Right lobe of liver (tissue), 4 donors: ENCODE results near the gene TNS1.

Experiments
- POLR2A ChIP-seq: fragments of 450-650 bp; IDR thresholded peaks from one replicate; pipeline ENCODE4 v1.6.1; 2017; ENCODE audit warnings: antibody characterized with exemption, mild to moderate bottlenecking
- TF ChIP-seq, protein P1 (sequence below), 4 donors: fragments of 200-600 bp in 3 of 4; fragments of 450-650 bp in 1 of 4; IDR thresholded peaks; one replicate each; pipeline versions ENCODE4 v1.5.1 to v1.8.0; 2016 to 2022; ENCODE audit warnings: antibody characterized with exemption in 4 of 4, mild to moderate bottlenecking in 2 of 4
- donor health status: DM: no; HTN: no; CAD: no.
- donor health status: DM: no; HTN: no; CAD: no.
- donor health status: DM: no; HTN: yes; CAD: no.

DNA sequence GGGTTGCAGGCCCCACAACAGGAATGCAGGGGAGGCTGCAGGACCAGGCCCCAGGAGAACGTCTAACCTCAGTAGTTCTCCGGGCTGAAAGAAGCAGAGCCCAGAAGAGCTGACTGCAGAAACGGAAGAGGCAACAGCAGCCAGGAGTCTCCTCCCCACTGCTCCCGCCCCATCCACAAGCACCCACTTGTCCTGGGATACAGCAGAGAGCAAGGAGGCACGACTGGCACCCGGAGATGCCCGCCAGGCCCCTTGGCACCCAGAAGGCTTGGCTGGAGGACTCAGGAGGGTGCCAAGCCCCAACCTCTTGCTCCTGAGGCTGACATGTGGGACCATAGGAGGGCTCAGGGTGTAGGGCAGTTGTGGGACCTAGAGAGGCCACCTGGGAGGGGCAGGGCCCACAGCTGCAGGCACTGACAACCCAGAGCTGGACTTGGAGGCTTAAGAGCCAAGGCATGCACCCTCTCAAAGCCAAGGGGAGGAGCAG lies 29.0 kb upstream of the TNS1 start:
- TF ChIP-seq, protein P1, sequence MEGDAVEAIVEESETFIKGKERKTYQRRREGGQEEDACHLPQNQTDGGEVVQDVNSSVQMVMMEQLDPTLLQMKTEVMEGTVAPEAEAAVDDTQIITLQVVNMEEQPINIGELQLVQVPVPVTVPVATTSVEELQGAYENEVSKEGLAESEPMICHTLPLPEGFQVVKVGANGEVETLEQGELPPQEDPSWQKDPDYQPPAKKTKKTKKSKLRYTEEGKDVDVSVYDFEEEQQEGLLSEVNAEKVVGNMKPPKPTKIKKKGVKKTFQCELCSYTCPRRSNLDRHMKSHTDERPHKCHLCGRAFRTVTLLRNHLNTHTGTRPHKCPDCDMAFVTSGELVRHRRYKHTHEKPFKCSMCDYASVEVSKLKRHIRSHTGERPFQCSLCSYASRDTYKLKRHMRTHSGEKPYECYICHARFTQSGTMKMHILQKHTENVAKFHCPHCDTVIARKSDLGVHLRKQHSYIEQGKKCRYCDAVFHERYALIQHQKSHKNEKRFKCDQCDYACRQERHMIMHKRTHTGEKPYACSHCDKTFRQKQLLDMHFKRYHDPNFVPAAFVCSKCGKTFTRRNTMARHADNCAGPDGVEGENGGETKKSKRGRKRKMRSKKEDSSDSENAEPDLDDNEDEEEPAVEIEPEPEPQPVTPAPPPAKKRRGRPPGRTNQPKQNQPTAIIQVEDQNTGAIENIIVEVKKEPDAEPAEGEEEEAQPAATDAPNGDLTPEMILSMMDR (IDR thresholded peaks at IDR 0.05), result no peak
- TF ChIP-seq POLR2A, result no peak
